HCT116 (cell line): ENCODE results near the gene TMEM242. TPM values are rescaled to one million over a fixed set of nuclear protein-coding genes. Genes with fewer than 3 reads are reported as not detected.

Source experiments
- ATAC-seq: fragments of 200-7000 bp; cut with Tn5 transposase; 2 replicates; pipeline ENCODE4 v1.9.1; 2020; ENCODE audit warnings: mild to moderate bottlenecking, moderate library complexity
- BruUV-seq: library from RNA; stranded (reverse); fragments of 400-500 nt; replicated peaks from 2 replicates; lab custom pipeline; 2021; lab: Mats Ljungman, UMichigan
- CTCF ChIA-PET: fragments of 300-600 bp; sonication (Branson Sonifier 250); formaldehyde crosslinking; loops from one replicate; lab custom pipeline; 2021; ENCODE audit warnings: antibody characterized with exemption; lab: Charles Lee
- POLR2A ChIA-PET: fragments of 300-600, 350-600 bp; sonication (Branson Sonifier 250); formaldehyde crosslinking; loops from one replicate; lab custom pipeline; 2021; ENCODE audit warnings: antibody characterized with exemption; lab: Charles Lee
- RAD21 ChIA-PET, 2 experiments: fragments of 300-600 bp; sonication (Branson Sonifier 250); formaldehyde crosslinking; loops; one replicate each; lab custom pipeline; 2023; ENCODE audit warnings: low total read pairs in 2 of 2; ENCODE audit not compliant: uncharacterized antibody in 2 of 2, unreplicated experiment in 2 of 2, low non-redundant PET in 1 of 2; lab: Charles Lee
- DNase-seq: peaks from one replicate; pipeline ENCODE4 v3.0.0-alpha.2; 2010; ENCODE audit warnings: low read depth, low spot score
- H2AFZ ChIP-seq: fragments of 200-600 bp; shearing (Covaris generic), sonication (generic); 2 replicates; pipeline ENCODE4 v1.6.1; 2017; ENCODE audit warnings: low read depth, mixed run types, mixed read lengths, antibody characterized with exemption, low read length; ENCODE audit not compliant: poor library complexity, severe bottlenecking
- H3K27ac ChIP-seq: 2 replicates; pipeline ENCODE4 v1.5.1; 2012; ENCODE audit warnings: low read depth, low read length
- H3K27me3 ChIP-seq: fragments of 200-600 bp; sonication (generic); 2 replicates; pipeline ENCODE4 v1.6.1; 2016; ENCODE audit warnings: mixed run types, low read length, mixed read lengths; ENCODE audit not compliant: insufficient read depth
- H3K36me3 ChIP-seq, 2 experiments: fragments of 200-500 bp in 1 of 2; fragments of 200-600 bp in 1 of 2; sonication (Bioruptor generic) in 1 of 2; sonication (generic) in 1 of 2; 2 replicates each; pipeline versions ENCODE4 v1.5.1 to v1.6.1; 2014 to 2016; ENCODE audit warnings: low read length in 2 of 2, inconsistent platforms in 1 of 2, mixed read lengths in 1 of 2, mixed run types in 1 of 2; ENCODE audit not compliant: insufficient read depth in 2 of 2, control insufficient read depth in 1 of 2
- H3K4me1 ChIP-seq, 2 experiments: fragments of 200-600 bp in 1 of 2; sonication (generic) in 1 of 2; 2 replicates each; pipeline versions ENCODE4 v1.5.1 to v1.6.1; 2012 to 2017; ENCODE audit warnings: low read length in 2 of 2, inconsistent platforms in 1 of 2, mild to moderate bottlenecking in 1 of 2, mixed read lengths in 1 of 2, mixed run types in 1 of 2, moderate library complexity in 1 of 2; ENCODE audit not compliant: insufficient read depth in 2 of 2, control insufficient read depth in 1 of 2
- H3K4me2 ChIP-seq: fragments of 200-600 bp; sonication (generic); 2 replicates; pipeline ENCODE4 v1.6.1; 2017; ENCODE audit warnings: mixed run types, low read length, mixed read lengths
- H3K4me3 ChIP-seq, 2 experiments: fragments of 200-600 bp in 1 of 2; sonication (generic) in 1 of 2; replicated peaks in 1 of 2; 2 replicates each; pipeline ENCODE4 v1.5.1; 2011 to 2016; ENCODE audit warnings: low read length in 2 of 2, control low read depth in 1 of 2, low read depth in 1 of 2, mild to moderate bottlenecking in 1 of 2, mixed read lengths in 1 of 2, mixed run types in 1 of 2
- H3K79me2 ChIP-seq: fragments of 200-600 bp; sonication (generic); 2 replicates; pipeline ENCODE4 v1.6.1; 2017; ENCODE audit warnings: mild to moderate bottlenecking, mixed run types, low read length, moderate library complexity, mixed read lengths; ENCODE audit not compliant: insufficient read depth
- H3K9ac ChIP-seq: fragments of 200-600 bp; sonication (generic); 2 replicates; pipeline ENCODE4 v1.6.1; 2016; ENCODE audit warnings: low read length, mixed read lengths
- H3K9me2 ChIP-seq: fragments of 200-600 bp; sonication (generic), shearing (Covaris generic); 2 replicates; pipeline ENCODE4 v1.6.1; 2017; ENCODE audit warnings: mixed run types, mild to moderate bottlenecking, moderate library complexity; ENCODE audit not compliant: insufficient read depth
- H3K9me3 ChIP-seq, 2 experiments: fragments of 200-500 bp in 1 of 2; fragments of 200-600 bp in 1 of 2; sonication (Bioruptor generic) in 1 of 2; sonication (generic) in 1 of 2; 2 replicates each; pipeline ENCODE4 v1.6.1; 2014 to 2017; ENCODE audit warnings: low read length in 2 of 2, mixed read lengths in 2 of 2, inconsistent platforms in 1 of 2, low read depth in 1 of 2, mild to moderate bottlenecking in 1 of 2, mixed run types in 1 of 2, moderate library complexity in 1 of 2; ENCODE audit not compliant: control insufficient read depth in 1 of 2, insufficient read depth in 1 of 2
- H4K20me1 ChIP-seq: fragments of 200-600 bp; sonication (generic), shearing (Covaris generic); 2 replicates; pipeline ENCODE4 v1.6.1; 2017; ENCODE audit warnings: mixed run types, mild to moderate bottlenecking, moderate library complexity; ENCODE audit not compliant: insufficient read depth
- CBX3 ChIP-seq: IDR thresholded peaks from 2 replicates; pipeline ENCODE4 v1.6.1; 2012; ENCODE audit warnings: low read depth
- CEBPB ChIP-seq: IDR thresholded peaks from 2 replicates; pipeline ENCODE4 v1.6.1; 2012; ENCODE audit warnings: low read depth
- EZH2phosphoT487 ChIP-seq: fragments of 200-600 bp; IDR thresholded peaks from 2 replicates; pipeline ENCODE4 v1.6.1; 2018; ENCODE audit warnings: antibody characterized with exemption, borderline replicate concordance
- FOSL1 ChIP-seq: IDR thresholded peaks from 2 replicates; pipeline ENCODE4 v1.6.1; 2012; ENCODE audit warnings: low read depth
- JUND ChIP-seq: IDR thresholded peaks from 2 replicates; pipeline ENCODE4 v1.6.1; 2012
- POLR2AphosphoS5 ChIP-seq: IDR thresholded peaks from 2 replicates; pipeline ENCODE4 v1.6.1; 2011; ENCODE audit warnings: mild to moderate bottlenecking, low read depth, low read length, moderate library complexity
- SP1 ChIP-seq: IDR thresholded peaks from 2 replicates; pipeline ENCODE4 v1.6.1; 2012; ENCODE audit warnings: low read depth
- intact Hi-C: fragments of 100-400 bp; cut with micrococcal nuclease; formaldehyde crosslinking; loops from 2 replicates; pipeline ENCODE4 v1.10.0; 2022
- total RNA-seq: library from RNA; stranded (reverse); gene quantifications from one replicate; pipeline ENCODE4 v1.2.1, GENCODE V29; 2021; ENCODE audit not compliant: unreplicated experiment
- TF ChIP-seq, protein P1 (sequence below), 3 experiments: fragments of 200-600 bp in 1 of 3; sonication (generic) in 1 of 3; IDR thresholded peaks in 2 of 3; conservative IDR thresholded peaks in 1 of 3; 2 replicates each; pipeline ENCODE4 v1.5.1; 2012 to 2017; ENCODE audit warnings: low read depth in 2 of 3, low read length in 2 of 3, antibody characterized with exemption in 1 of 3, borderline replicate concordance in 1 of 3, control low read depth in 1 of 3, mild to moderate bottlenecking in 1 of 3, mixed read lengths in 1 of 3, mixed run types in 1 of 3, moderate library complexity in 1 of 3; ENCODE audit not compliant: insufficient read depth in 1 of 3

TMEM242 gene
- total RNA-seq, 1 experiment from 2014 or later = 11.6 TPM

DNA sequence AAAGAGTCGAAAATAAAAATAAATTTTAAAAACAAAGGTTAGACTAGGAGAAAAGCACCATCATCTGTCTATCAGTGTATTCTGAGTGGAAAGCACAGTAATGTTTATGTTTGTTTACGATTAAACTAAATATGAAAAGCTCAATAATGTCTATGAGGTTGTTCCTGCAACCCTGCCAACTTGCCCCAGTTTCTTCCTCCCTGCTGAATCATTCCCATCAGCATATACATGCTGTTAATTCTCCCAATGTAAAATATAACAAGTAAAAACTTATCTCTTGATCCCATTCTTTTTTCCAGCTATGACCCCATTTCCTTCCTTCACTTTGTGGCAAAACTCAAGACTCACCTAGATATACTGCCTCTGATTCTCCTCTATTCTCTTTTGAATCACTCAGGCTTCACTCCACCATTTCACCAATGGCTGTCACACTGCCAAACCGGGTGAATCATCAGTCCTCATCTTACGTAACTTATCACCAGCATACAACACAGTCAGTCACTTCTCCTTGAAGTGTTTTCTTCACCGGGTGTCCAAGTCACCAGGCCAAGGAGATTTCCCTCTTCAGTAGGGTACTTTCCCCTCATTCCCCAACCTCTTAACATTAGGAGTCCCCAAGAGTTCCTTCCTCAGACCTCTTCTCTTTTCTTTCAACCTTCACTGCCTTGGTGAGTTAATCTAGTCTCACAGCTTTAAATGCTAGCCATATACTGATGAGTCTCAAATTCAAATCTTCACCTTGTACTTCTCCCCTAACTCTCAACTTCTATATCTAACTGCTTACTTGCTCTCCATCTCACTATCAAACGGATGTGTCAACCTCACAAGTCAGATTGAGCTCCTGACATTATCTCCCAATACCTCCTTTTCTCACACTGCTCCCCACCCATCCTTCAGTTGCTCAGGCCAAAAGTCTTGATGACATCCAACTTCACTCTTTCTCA is 6.2 kb downstream of the TMEM242 start:
- peak overlapping the region; percentile 52 for H3K4me2 ChIP-seq

More for the DNA sequence above, 6.2 kb downstream of the TMEM242 start:
- Histone ChIP-seq H4K20me1 (no peaks in the 10 kb centered on the region), H3K9me3 (no peaks in the 10 kb centered on the region), H2AFZ (no peak overlapping the region), H3K9ac (no peak overlapping the region), H3K27me3 (no peaks in the 10 kb centered on the region), H3K36me3 (peaks cover 9 to 35% of the 10 kb centered on the region in 2 experiments; a peak in 3 of 4 replicates), H3K4me1 (peaks cover 5 to 15% of the 10 kb centered on the region in 2 experiments), H3K27ac (peak overlapping the region; percentile 33; the same call in 1 of the 2 replicates), H3K79me2 (peaks cover 8% of the 10 kb centered on the region), H3K9me2 (no peaks in the 10 kb centered on the region), H3K4me3 (no peak overlapping the region)
- TF ChIP-seq POLR2AphosphoS5 (peak; percentile 49), EZH2phosphoT487 (no peak), CEBPB (peak; percentile 87), CBX3 (peak; percentile 57; the same call in 1 of the 2 replicates), SP1 (no peak; the same call in 1 of the 2 replicates), FOSL1 (peak; percentile 86), JUND (peak; percentile 86)
- TF ChIP-seq, protein P1, sequence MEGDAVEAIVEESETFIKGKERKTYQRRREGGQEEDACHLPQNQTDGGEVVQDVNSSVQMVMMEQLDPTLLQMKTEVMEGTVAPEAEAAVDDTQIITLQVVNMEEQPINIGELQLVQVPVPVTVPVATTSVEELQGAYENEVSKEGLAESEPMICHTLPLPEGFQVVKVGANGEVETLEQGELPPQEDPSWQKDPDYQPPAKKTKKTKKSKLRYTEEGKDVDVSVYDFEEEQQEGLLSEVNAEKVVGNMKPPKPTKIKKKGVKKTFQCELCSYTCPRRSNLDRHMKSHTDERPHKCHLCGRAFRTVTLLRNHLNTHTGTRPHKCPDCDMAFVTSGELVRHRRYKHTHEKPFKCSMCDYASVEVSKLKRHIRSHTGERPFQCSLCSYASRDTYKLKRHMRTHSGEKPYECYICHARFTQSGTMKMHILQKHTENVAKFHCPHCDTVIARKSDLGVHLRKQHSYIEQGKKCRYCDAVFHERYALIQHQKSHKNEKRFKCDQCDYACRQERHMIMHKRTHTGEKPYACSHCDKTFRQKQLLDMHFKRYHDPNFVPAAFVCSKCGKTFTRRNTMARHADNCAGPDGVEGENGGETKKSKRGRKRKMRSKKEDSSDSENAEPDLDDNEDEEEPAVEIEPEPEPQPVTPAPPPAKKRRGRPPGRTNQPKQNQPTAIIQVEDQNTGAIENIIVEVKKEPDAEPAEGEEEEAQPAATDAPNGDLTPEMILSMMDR (IDR thresholded peaks at IDR 0.05 in 2 of 3, conservative IDR thresholded peaks at IDR 0.05 in 1 of 3; ENCODE audit: borderline replicate concordance in 1 of 3, insufficient read depth in 1 of 3, low read depth in 2 of 3, low read length in 2 of 3) = no peak
- ATAC-seq (peak; percentile 75), DNase-seq (peak; percentile 51)
- ChIA-PET POLR2A (no interaction called here), RAD21 (no interaction called here), CTCF (no interaction called here)
- no TSS peak for BruUV-seq
- intact Hi-C loops = loop anchor here (5.0 to 10.0 kb wide), 4 partner anchors 555 to 818 kb away; no protein-coding TSS in a partner anchor
